Measurements from ENCODE around the gene SSBP3.

GRCh38 chr1:54287176-54287650, 119.0 kb downstream of the SSBP3 start:
- TF ChIP-seq, protein P1, sequence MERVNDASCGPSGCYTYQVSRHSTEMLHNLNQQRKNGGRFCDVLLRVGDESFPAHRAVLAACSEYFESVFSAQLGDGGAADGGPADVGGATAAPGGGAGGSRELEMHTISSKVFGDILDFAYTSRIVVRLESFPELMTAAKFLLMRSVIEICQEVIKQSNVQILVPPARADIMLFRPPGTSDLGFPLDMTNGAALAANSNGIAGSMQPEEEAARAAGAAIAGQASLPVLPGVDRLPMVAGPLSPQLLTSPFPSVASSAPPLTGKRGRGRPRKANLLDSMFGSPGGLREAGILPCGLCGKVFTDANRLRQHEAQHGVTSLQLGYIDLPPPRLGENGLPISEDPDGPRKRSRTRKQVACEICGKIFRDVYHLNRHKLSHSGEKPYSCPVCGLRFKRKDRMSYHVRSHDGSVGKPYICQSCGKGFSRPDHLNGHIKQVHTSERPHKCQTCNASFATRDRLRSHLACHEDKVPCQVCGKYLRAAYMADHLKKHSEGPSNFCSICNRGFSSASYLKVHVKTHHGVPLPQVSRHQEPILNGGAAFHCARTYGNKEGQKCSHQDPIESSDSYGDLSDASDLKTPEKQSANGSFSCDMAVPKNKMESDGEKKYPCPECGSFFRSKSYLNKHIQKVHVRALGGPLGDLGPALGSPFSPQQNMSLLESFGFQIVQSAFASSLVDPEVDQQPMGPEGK (CRISPR knock-in tag; IDR thresholded peaks at IDR 0.05; ENCODE audit: borderline replicate concordance) = no peak
- TF ChIP-seq PPARA (CRISPR knock-in tag; IDR thresholded peaks at IDR 0.05; ENCODE audit: borderline replicate concordance) = no peak

All from SK-N-SH treated with all-trans-retinoic acid at 6 μM for 48 hours (cell line).